HepG2 (cell line): ENCODE data around the gene TRAPPC4.
A peak's percentile ranks its signal among the peaks of the same experiment; 100 is the strongest.

Experiments
- ATF7 ChIP-seq, 2 experiments: fragments of 450-650 bp in 1 of 2; sonication (generic) in 1 of 2; formaldehyde crosslinking in 1 of 2; IDR thresholded peaks; 2 replicates each; pipeline versions ENCODE4 v1.4.0 to v1.6.1; 2016 to 2020; ENCODE audit warnings: antibody characterized with exemption in 1 of 2, mild to moderate bottlenecking in 1 of 2, missing genetic modification reagents in 1 of 2
- EZH2 ChIP-seq: conservative IDR thresholded peaks from 2 replicates; pipeline ENCODE4 v1.6.1; 2012; ENCODE audit warnings: mild to moderate bottlenecking, low read depth, low read length, moderate library complexity
- FOXC1 ChIP-seq: sonication (generic); formaldehyde crosslinking; IDR thresholded peaks from 2 replicates; pipeline ENCODE4 v1.8.0; 2022; ENCODE audit warnings: mild to moderate bottlenecking, missing genetic modification reagents, borderline replicate concordance
- MIXL1 ChIP-seq: IDR thresholded peaks from 2 replicates; pipeline ENCODE4 v1.6.1; 2016
- SP2 ChIP-seq: sonication (generic); formaldehyde crosslinking; IDR thresholded peaks from 2 replicates; pipeline ENCODE4 v1.5.1; 2020; ENCODE audit warnings: mild to moderate bottlenecking, missing genetic modification reagents
- TAF1 ChIP-seq: sonication (generic); formaldehyde crosslinking; IDR thresholded peaks from 2 replicates; pipeline ENCODE4 v1.4.0; 2020; ENCODE audit warnings: missing genetic modification reagents
- XBP1 ChIP-seq: sonication (generic); formaldehyde crosslinking; IDR thresholded peaks from 2 replicates; pipeline ENCODE4 v1.5.0; 2020; ENCODE audit warnings: missing genetic modification reagents
- ZNF263 ChIP-seq: sonication (generic); formaldehyde crosslinking; IDR thresholded peaks from 2 replicates; pipeline ENCODE4 v1.4.0; 2020; ENCODE audit warnings: missing genetic modification reagents
- ZNF597 ChIP-seq: sonication (generic); formaldehyde crosslinking; IDR thresholded peaks from 2 replicates; pipeline ENCODE4 v1.5.0; 2020; ENCODE audit warnings: missing genetic modification reagents
- TF ChIP-seq, protein P1 (sequence below): sonication (generic); formaldehyde crosslinking; IDR thresholded peaks from 2 replicates; pipeline ENCODE4 v1.5.0; 2020; ENCODE audit warnings: mild to moderate bottlenecking, missing genetic modification reagents, moderate library complexity

DNA sequence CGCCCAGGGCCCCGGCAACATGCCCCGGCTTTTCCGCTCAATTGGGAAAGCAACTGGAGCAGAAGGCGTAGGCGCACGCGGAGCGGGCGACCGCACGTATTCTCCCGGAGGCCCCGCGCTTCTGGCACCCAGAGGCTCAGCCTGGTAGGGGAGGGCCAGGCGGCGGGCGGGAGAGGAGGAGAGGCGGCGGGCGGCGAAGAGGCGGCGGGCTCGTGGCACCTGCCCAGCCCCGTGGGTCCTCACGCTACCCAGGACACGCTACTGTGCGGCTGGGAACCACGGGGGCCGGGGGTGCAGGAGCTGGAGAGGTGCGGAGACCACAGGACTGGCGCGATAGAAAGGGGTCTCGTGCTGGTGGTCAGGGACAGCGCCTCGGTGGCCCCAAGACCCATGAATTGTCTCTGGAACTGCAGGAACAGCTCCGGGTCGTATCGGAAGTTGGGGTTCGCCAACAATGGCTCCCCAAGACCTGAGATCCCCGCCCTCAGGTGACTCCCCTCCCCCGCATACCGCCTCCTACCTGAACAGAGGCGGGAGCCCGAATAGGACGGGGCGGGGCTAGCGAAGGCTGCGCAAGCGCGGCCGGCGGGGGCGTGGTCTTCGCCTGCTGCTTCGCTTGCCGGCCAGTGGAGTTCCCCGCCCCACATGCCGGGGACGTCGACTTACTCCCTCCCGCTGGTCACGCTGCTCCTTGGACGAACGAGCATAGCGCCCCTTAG, 11.9 kb downstream of the TRAPPC4 start, which contains the start of gene SLC37A4:
- TF ChIP-seq FOXC1 (CRISPR knock-in tag), result peak; percentile 57; the same call in 1 of the 2 replicates
- peak; percentile 26; the same call in 1 of the 2 replicates for TF ChIP-seq ZNF263 (CRISPR knock-in tag)
- TF ChIP-seq ZNF597 (CRISPR knock-in tag), result no peak
- TF ChIP-seq TAF1 (CRISPR knock-in tag), result peak; percentile 64
- TF ChIP-seq XBP1 (CRISPR knock-in tag), result no peak
- TF ChIP-seq ATF7 (IDR thresholded peaks at IDR 0.05), result no peak
- TF ChIP-seq ATF7 (CRISPR knock-in tag; IDR thresholded peaks at IDR 0.05), result no peak
- TF ChIP-seq MIXL1 (CRISPR knock-in tag), result peak; percentile 70; the same call in 1 of the 2 replicates
- TF ChIP-seq, protein P1, sequence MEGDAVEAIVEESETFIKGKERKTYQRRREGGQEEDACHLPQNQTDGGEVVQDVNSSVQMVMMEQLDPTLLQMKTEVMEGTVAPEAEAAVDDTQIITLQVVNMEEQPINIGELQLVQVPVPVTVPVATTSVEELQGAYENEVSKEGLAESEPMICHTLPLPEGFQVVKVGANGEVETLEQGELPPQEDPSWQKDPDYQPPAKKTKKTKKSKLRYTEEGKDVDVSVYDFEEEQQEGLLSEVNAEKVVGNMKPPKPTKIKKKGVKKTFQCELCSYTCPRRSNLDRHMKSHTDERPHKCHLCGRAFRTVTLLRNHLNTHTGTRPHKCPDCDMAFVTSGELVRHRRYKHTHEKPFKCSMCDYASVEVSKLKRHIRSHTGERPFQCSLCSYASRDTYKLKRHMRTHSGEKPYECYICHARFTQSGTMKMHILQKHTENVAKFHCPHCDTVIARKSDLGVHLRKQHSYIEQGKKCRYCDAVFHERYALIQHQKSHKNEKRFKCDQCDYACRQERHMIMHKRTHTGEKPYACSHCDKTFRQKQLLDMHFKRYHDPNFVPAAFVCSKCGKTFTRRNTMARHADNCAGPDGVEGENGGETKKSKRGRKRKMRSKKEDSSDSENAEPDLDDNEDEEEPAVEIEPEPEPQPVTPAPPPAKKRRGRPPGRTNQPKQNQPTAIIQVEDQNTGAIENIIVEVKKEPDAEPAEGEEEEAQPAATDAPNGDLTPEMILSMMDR (CRISPR knock-in tag), result peak; percentile 97
- TF ChIP-seq SP2, result peak; percentile 46; the same call in 1 of the 2 replicates
- no peak for TF ChIP-seq EZH2
